GM12864 (cell line): ENCODE data around the gene TNFAIP8.

Source experiments
- DNase-seq: peaks from one replicate; pipeline ENCODE4 v3.0.0-alpha.2; 2011; ENCODE audit warnings: low read depth
- H3K4me3 ChIP-seq: 2 replicates; pipeline ENCODE4 v1.5.1; 2011; ENCODE audit warnings: mild to moderate bottlenecking, low read depth, low read length, control low read depth
- TF ChIP-seq, protein P1 (sequence below): IDR thresholded peaks from 2 replicates; pipeline ENCODE4 v1.5.1; 2011; ENCODE audit warnings: low read depth, mild to moderate bottlenecking, moderate library complexity, low read length, control low read depth, inconsistent platforms; ENCODE audit errors: missing control alignments

Gene TNFAIP8

GRCh38 chr5:119354537-119355243 is 1.1 kb upstream of the TNFAIP8 start:
- no peak for DNase-seq
- TF ChIP-seq, protein P1, sequence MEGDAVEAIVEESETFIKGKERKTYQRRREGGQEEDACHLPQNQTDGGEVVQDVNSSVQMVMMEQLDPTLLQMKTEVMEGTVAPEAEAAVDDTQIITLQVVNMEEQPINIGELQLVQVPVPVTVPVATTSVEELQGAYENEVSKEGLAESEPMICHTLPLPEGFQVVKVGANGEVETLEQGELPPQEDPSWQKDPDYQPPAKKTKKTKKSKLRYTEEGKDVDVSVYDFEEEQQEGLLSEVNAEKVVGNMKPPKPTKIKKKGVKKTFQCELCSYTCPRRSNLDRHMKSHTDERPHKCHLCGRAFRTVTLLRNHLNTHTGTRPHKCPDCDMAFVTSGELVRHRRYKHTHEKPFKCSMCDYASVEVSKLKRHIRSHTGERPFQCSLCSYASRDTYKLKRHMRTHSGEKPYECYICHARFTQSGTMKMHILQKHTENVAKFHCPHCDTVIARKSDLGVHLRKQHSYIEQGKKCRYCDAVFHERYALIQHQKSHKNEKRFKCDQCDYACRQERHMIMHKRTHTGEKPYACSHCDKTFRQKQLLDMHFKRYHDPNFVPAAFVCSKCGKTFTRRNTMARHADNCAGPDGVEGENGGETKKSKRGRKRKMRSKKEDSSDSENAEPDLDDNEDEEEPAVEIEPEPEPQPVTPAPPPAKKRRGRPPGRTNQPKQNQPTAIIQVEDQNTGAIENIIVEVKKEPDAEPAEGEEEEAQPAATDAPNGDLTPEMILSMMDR: no peak
- H3K4me3 ChIP-seq: peak overlapping the region; percentile 77

DNA sequence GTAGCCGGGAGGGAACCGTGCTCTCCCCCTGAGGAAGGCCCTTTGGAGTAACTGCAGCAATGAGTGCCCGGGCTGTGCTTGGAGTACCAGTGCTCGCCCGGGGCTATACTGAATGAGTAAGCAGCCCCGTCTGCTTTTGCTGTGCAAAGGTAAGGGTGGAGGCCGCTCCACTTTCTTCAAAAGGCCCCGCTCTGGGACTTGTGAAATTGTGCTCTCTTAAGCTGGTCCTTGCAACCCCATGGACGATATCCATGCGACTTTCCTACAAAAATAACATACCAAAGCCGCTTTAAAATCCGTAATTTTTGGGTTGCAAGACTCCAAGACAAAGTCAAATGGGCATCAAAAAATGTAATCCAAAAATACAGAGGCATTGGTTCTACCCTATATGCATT is 578 bp upstream of the TNFAIP8 start:
- peak overlapping the region; percentile 77 for H3K4me3 ChIP-seq
- DNase-seq: no peak
- TF ChIP-seq, protein P1: no peak

DNA sequence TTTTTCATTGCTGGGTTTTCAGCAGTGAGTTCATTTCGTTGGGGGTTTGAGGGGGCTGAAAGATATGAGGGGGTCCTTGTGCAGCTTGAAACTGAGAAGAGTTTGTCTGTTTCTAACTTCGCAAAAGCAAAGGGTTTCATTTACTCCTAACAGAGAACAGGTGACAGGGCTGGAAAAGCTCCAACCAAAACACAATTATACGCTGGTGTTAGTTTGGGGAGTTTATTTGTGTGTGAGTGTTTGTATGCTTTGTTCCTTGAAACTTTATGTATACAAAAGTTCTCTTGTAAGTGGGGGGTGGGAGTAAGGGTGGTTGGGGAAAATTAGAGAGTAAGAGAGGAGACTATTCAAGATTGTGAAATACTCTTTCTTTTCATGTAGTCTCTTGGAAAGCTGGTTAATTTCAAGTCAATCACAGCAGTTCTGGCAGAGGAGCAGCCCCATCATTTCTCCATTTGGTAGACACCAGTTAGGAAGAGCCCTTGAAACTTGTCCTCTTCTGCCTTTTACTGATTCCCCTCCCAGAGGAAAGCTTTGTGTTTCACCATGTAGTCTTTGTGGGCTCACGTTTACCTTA is 881 bp downstream of the TNFAIP8 start:
- TF ChIP-seq, protein P1: no peak
- H3K4me3 ChIP-seq: peak overlapping the region; percentile 77
- DNase-seq: no peak

DNA sequence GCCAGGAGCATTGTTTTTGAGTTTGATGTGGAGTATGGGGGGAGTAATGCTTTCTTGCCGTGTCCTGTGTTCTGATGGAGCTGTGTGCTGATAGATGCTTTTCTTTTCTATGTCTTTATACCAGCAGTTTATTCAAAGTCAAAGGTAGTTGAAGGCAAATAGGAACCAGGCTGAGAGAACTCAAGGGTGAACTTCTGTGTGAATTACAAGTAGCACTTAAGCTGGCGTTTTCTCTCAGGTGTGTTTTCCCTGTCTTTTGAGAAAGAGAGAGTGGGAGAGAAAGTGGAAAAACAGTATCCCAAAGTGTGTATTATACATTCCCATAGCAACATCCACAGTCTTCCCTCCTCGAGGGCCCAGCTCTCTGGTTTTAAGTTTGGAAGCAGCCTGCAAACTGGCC is 1.5 kb downstream of the TNFAIP8 start:
- TF ChIP-seq, protein P1: no peak
- peak overlapping the region; percentile 77 for H3K4me3 ChIP-seq
- no peak for DNase-seq

- TF ChIP-seq, protein P1: no peak
- peak overlapping the region; percentile 77 for H3K4me3 ChIP-seq
- no peak for DNase-seq
These were observed 2.1 kb downstream of the TNFAIP8 start for GRCh38 chr5:119357808-119358529.

- peak overlapping the region; percentile 77 for H3K4me3 ChIP-seq
- TF ChIP-seq, protein P1: no peak
- DNase-seq: no peak
These were observed 2.7 kb downstream of the TNFAIP8 start for GRCh38 chr5:119358530-119358900.
